SK-N-SH (cell line): ENCODE data around the gene PCSK6. TPM values are rescaled to one million over a fixed set of nuclear protein-coding genes. Genes with fewer than 3 reads are reported as not detected.

Experiments
- CTCF ChIA-PET: fragments of 300-600, 350-600 bp; formaldehyde crosslinking; extraction: SDS; loops from one replicate; lab custom pipeline; 2021; lab: Yijun Ruan, JAX
- POLR2A ChIA-PET: fragments of 350-600 bp; sonication (Branson Sonifier 250); formaldehyde crosslinking; extraction: SDS; loops from one replicate; lab custom pipeline; 2020; ENCODE audit warnings: antibody characterized with exemption, inconsistent platforms; lab: Yijun Ruan, JAX
- DNase-seq: peaks from one replicate; pipeline ENCODE4 v3.0.0; 2012
- H2AFZ ChIP-seq: fragments of 200-600 bp; sonication (generic); 2 replicates; pipeline ENCODE4 v1.8.1; 2016; ENCODE audit warnings: antibody characterized with exemption, mild to moderate bottlenecking, low read depth
- H3F3A ChIP-seq: fragments of 200-600 bp; sonication (generic); replicated peaks from 2 replicates; pipeline ENCODE3; 2016; ENCODE audit warnings: antibody characterized with exemption, mild to moderate bottlenecking; ENCODE audit not compliant: insufficient read depth
- H3K27ac ChIP-seq, 2 experiments: fragments of 200-500 bp in 1 of 2; fragments of 200-600 bp in 1 of 2; sonication (Bioruptor generic) in 1 of 2; sonication (generic), shearing (Covaris generic) in 1 of 2; 2 replicates each; pipeline versions ENCODE4 v1.5.1 to v1.6.1; 2014 to 2016; ENCODE audit warnings: low read depth in 2 of 2, inconsistent platforms in 1 of 2, low read length in 1 of 2, mild to moderate bottlenecking in 1 of 2, mixed read lengths in 1 of 2
- H3K27me3 ChIP-seq: fragments of 200-600 bp; sonication (generic), shearing (Covaris generic); 2 replicates; pipeline ENCODE4 v1.6.1; 2016; ENCODE audit warnings: mixed run types; ENCODE audit not compliant: insufficient read depth
- H3K36me3 ChIP-seq, 2 experiments: fragments of 200-500 bp in 1 of 2; fragments of 200-600 bp in 1 of 2; sonication (Bioruptor generic) in 1 of 2; sonication (generic) in 1 of 2; replicated peaks in 1 of 2; 2 replicates each; pipeline versions ENCODE3 to v1.5.1; 2014 to 2016; ENCODE audit warnings: low read length in 1 of 2, mild to moderate bottlenecking in 1 of 2; ENCODE audit not compliant: insufficient read depth in 2 of 2, control insufficient read depth in 1 of 2
- H3K4me1 ChIP-seq, 2 experiments: fragments of 200-500 bp in 1 of 2; fragments of 200-600 bp in 1 of 2; sonication (Bioruptor generic) in 1 of 2; sonication (generic), shearing (Covaris generic) in 1 of 2; 2 replicates each; pipeline versions ENCODE4 v1.5.1 to v1.6.1; 2014 to 2016; ENCODE audit warnings: low read depth in 1 of 2, low read length in 1 of 2, mixed run types in 1 of 2; ENCODE audit not compliant: insufficient read depth in 2 of 2, control insufficient read depth in 1 of 2
- H3K4me2 ChIP-seq: fragments of 200-600 bp; sonication (generic), shearing (Covaris generic); 2 replicates; pipeline ENCODE4 v1.6.1; 2017; ENCODE audit warnings: mixed run types
- H3K4me3 ChIP-seq, 2 experiments: fragments of 200-500 bp in 1 of 2; fragments of 200-600 bp in 1 of 2; sonication (Bioruptor generic) in 1 of 2; sonication (generic), shearing (Covaris generic) in 1 of 2; 2 replicates each; pipeline versions ENCODE4 v1.5.1 to v1.8.1; 2014 to 2016; ENCODE audit warnings: low read depth in 2 of 2, inconsistent platforms in 1 of 2, low read length in 1 of 2, mild to moderate bottlenecking in 1 of 2, mixed read lengths in 1 of 2, moderate library complexity in 1 of 2
- H3K79me2 ChIP-seq: fragments of 200-600 bp; sonication (generic); 2 replicates; pipeline ENCODE4 v1.8.1; 2017; ENCODE audit warnings: mild to moderate bottlenecking; ENCODE audit not compliant: insufficient read depth
- H3K9ac ChIP-seq: fragments of 200-600 bp; sonication (generic); 2 replicates; pipeline ENCODE4 v1.6.1; 2017; ENCODE audit warnings: mixed run types
- H3K9me2 ChIP-seq: fragments of 200-600 bp; sonication (generic); 2 replicates; pipeline ENCODE4 v1.6.1; 2017; ENCODE audit warnings: mixed run types
- H3K9me3 ChIP-seq: fragments of 200-600 bp; sonication (generic); 2 replicates; pipeline ENCODE4 v1.6.1; 2017; ENCODE audit warnings: mixed run types, mild to moderate bottlenecking, moderate library complexity
- H4K20me1 ChIP-seq: fragments of 200-600 bp; sonication (generic); 2 replicates; pipeline ENCODE4 v1.6.1; 2017; ENCODE audit warnings: mild to moderate bottlenecking, mixed run types; ENCODE audit not compliant: insufficient read depth
- CTCF ChIP-seq: fragments of 200-600 bp; sonication (generic); IDR thresholded peaks from 2 replicates; pipeline ENCODE4 v1.6.1; 2017; ENCODE audit warnings: antibody characterized with exemption, mild to moderate bottlenecking, moderate library complexity
- EZH2phosphoT487 ChIP-seq: fragments of 200-600 bp; sonication (generic); IDR thresholded peaks from 2 replicates; pipeline ENCODE4 v1.6.1; 2017; ENCODE audit warnings: low read depth, mixed run types, mild to moderate bottlenecking, antibody characterized with exemption, moderate library complexity, borderline replicate concordance
- FOSL2 ChIP-seq: IDR thresholded peaks from 2 replicates; pipeline ENCODE4 v1.4.0; 2012; ENCODE audit warnings: low read depth, mild to moderate bottlenecking, moderate library complexity, borderline replicate concordance
- GATA2 ChIP-seq: sonication (generic); formaldehyde crosslinking; IDR thresholded peaks from 2 replicates; pipeline ENCODE4 v1.5.0; 2020; ENCODE audit warnings: mild to moderate bottlenecking, missing genetic modification reagents
- JUND ChIP-seq: IDR thresholded peaks from 2 replicates; pipeline ENCODE4 v1.4.0; 2012
- MXI1 ChIP-seq: IDR thresholded peaks from 2 replicates; pipeline ENCODE4 v1.6.1; 2012; ENCODE audit warnings: mild to moderate bottlenecking, low read depth, low read length, improper control_type of control experiment
- NFIC ChIP-seq: IDR thresholded peaks from 2 replicates; pipeline ENCODE4 v1.4.0; 2012; ENCODE audit warnings: borderline replicate concordance
- NRF1 ChIP-seq: IDR thresholded peaks from 2 replicates; pipeline ENCODE4 v1.6.1; 2012; ENCODE audit warnings: low read depth, mild to moderate bottlenecking, low read length
- POLR2AphosphoS5 ChIP-seq: IDR thresholded peaks from 2 replicates; pipeline ENCODE4 v1.6.1; 2012; ENCODE audit warnings: low read depth, low read length
- RCOR1 ChIP-seq: fragments of 150-350 bp; IDR thresholded peaks from 2 replicates; pipeline ENCODE4 v1.6.1; 2017; ENCODE audit warnings: antibody characterized with exemption, low read length
- REST ChIP-seq: IDR thresholded peaks from 2 replicates; pipeline ENCODE4 v1.6.1; 2012; ENCODE audit warnings: mild to moderate bottlenecking, low read depth, low read length, moderate library complexity
- RFX5 ChIP-seq: IDR thresholded peaks from 2 replicates; pipeline ENCODE4 v1.6.1; 2012; ENCODE audit warnings: mild to moderate bottlenecking, improper control_type of control experiment, low read length
- SIN3A ChIP-seq: IDR thresholded peaks from 2 replicates; pipeline ENCODE4 v1.6.1; 2012; ENCODE audit warnings: low read depth, mild to moderate bottlenecking, low read length, moderate library complexity, borderline replicate concordance
- TAF1 ChIP-seq: IDR thresholded peaks from 2 replicates; pipeline ENCODE4 v1.6.1; 2012; ENCODE audit warnings: low read depth, mild to moderate bottlenecking, low read length, moderate library complexity, borderline replicate concordance
- TCF12 ChIP-seq: IDR thresholded peaks from 2 replicates; pipeline ENCODE4 v1.4.0; 2012
- USF1 ChIP-seq: IDR thresholded peaks from 2 replicates; pipeline ENCODE4 v1.4.0; 2012; ENCODE audit warnings: low read depth, borderline replicate concordance
- USF2 ChIP-seq: fragments of 150-350 bp; IDR thresholded peaks from 2 replicates; pipeline ENCODE4 v1.6.1; 2017; ENCODE audit warnings: antibody characterized with exemption, low read length, low read depth, borderline replicate concordance
- YY1 ChIP-seq: IDR thresholded peaks from 2 replicates; pipeline ENCODE4 v1.4.0; 2012; ENCODE audit warnings: low read depth, mild to moderate bottlenecking
- ZBTB33 ChIP-seq: IDR thresholded peaks from 2 replicates; pipeline ENCODE4 v1.4.0; 2012; ENCODE audit warnings: low read depth, borderline replicate concordance
- WGBS: methylation state at CpG from one replicate; pipeline ENCODE4 v1.1.6; 2017; ENCODE audit warnings: low lambda C conversion rate; 5-methylcytosine and 5-hydroxymethylcytosine counted together
- polyA plus RNA-seq, 3 experiments: library from polyadenylated mRNA; depleted of rRNA; stranded (reverse); fragments of >200 nt; gene quantifications; 2 replicates each; pipeline ENCODE4 v1.2.3, GENCODE V29; 2012

The PCSK6 gene
- polyA plus RNA-seq, 1 of the 3 experiments (the other 2 are of a cell fraction) = 0.03 TPM

GRCh38 chr15:101267320-101268104 lies 222.0 kb downstream of the PCSK6 start (continued):
- TF ChIP-seq USF2 = no peak

- Histone ChIP-seq H3K4me3 (no peak overlapping the region), H3K36me3 (peaks cover 19 to 20% of the 10 kb centered on the region in 2 experiments), H4K20me1 (no peaks in the 10 kb centered on the region), H3K4me2 (no peak overlapping the region), H3F3A (peaks cover 8% of the 10 kb centered on the region), H3K9ac (no peak overlapping the region), H3K27me3 (no peaks in the 10 kb centered on the region), H2AFZ (no peak overlapping the region), H3K9me2 (no peaks in the 10 kb centered on the region), H3K9me3 (no peaks in the 10 kb centered on the region), H3K4me1 (peaks cover 0 to 6% of the 10 kb centered on the region in 2 experiments; a peak in 1 of 4 replicates), H3K27ac (no peak overlapping the region; a peak in 1 of 4 replicates), H3K79me2 (no peaks in the 10 kb centered on the region)
- WGBS = 92% methylated on average over 6 of the region's 9 CpGs
- POLR2A ChIA-PET = interaction anchor here (1.2 kb wide), 1 partner anchor 642 kb away, joined by 4 read pairs; no protein-coding TSS in a partner anchor
- no peak for DNase-seq
- CTCF ChIA-PET = interaction anchor here (0.8 to 2.3 kb wide), 11 partner anchors 9 to 376 kb away, joined by 3 to 17 read pairs (median 3); no protein-coding TSS in a partner anchor
- TF ChIP-seq RFX5 (no peak), ZBTB33 (no peak), GATA2 (CRISPR knock-in tag) (no peak), REST (no peak), SIN3A (no peak), JUND (no peak), FOSL2 (no peak), CTCF (no peak), NRF1 (no peak), MXI1 (no peak), RCOR1 (no peak), EZH2phosphoT487 (no peak), TCF12 (no peak), YY1 (no peak), POLR2AphosphoS5 (no peak), NFIC (no peak), TAF1 (no peak), USF1 (no peak)
Observed at GRCh38 chr15:101266787-101267186, 222.7 kb downstream of the PCSK6 start.
